ENCODE measurements around the gene TGFA.

- TF ChIP-seq CTCF (IDR thresholded peaks at IDR 0.05): no peak
- TF ChIP-seq POLR2A (IDR thresholded peaks at IDR 0.05): no peak
- TF ChIP-seq EP300 (IDR thresholded peaks at IDR 0.05): no peak
These were observed 85.5 kb downstream of the TGFA start for GRCh38 chr2:70467831-70468779.
